OCI-LY7 (cell line): ENCODE results near the gene GFRA3. TPM values are rescaled to one million over a fixed set of nuclear protein-coding genes. Genes with fewer than 3 reads are reported as not detected.
"Not testable (repeated sequence)": the region's sequence is repeated elsewhere in the genome, so short reads cannot be mapped to it uniquely, and the experiment has no call there.

Source experiments
- BruUV-seq: library from RNA; stranded (reverse); fragments of 400-500 nt; replicated peaks from 2 replicates; lab custom pipeline; 2021; lab: Mats Ljungman, UMichigan
- CTCF ChIA-PET: fragments of 300-600 bp; sonication (Branson Sonifier 250); formaldehyde crosslinking; loops from one replicate; lab custom pipeline; 2022; ENCODE audit warnings: antibody characterized with exemption; ENCODE audit not compliant: unreplicated experiment; lab: Charles Lee
- POLR2A ChIA-PET: fragments of 300-600 bp; sonication (Branson Sonifier 250); formaldehyde crosslinking; loops from one replicate; lab custom pipeline; 2022; ENCODE audit warnings: antibody characterized with exemption; lab: Charles Lee
- DNase-seq: peaks from one replicate; pipeline ENCODE4 v3.0.0-alpha.2; 2015; ENCODE audit warnings: low spot score
- H2AFZ ChIP-seq: fragments of 200-600 bp; sonication (generic), shearing (Covaris generic); 2 replicates; pipeline ENCODE4 v1.6.1; 2014; ENCODE audit warnings: mild to moderate bottlenecking, antibody characterized with exemption, low read length, moderate library complexity
- H3K27ac ChIP-seq: fragments of 200-600 bp; sonication (generic); 2 replicates; pipeline ENCODE4 v1.5.1; 2014; ENCODE audit warnings: mixed run types, low read depth, mild to moderate bottlenecking, moderate library complexity, low read length, inconsistent platforms; ENCODE audit not compliant: poor library complexity, severe bottlenecking
- H3K36me3 ChIP-seq: fragments of 200-600 bp; sonication (generic); 2 replicates; pipeline ENCODE4 v1.6.1; 2014; ENCODE audit warnings: mild to moderate bottlenecking, antibody characterized with exemption, low read length, moderate library complexity, mixed read lengths; ENCODE audit not compliant: insufficient read depth
- H3K4me1 ChIP-seq: fragments of 200-600 bp; sonication (generic); 2 replicates; pipeline ENCODE4 v1.5.1; 2014; ENCODE audit warnings: mild to moderate bottlenecking, low read length; ENCODE audit not compliant: insufficient read depth, poor library complexity, severe bottlenecking
- H3K4me2 ChIP-seq: fragments of 200-600 bp; sonication (generic); 2 replicates; pipeline ENCODE4 v1.6.1; 2014; ENCODE audit warnings: mild to moderate bottlenecking, low read length
- H3K4me3 ChIP-seq: fragments of 200-600 bp; sonication (generic); 2 replicates; pipeline ENCODE4 v1.5.1; 2014; ENCODE audit warnings: mild to moderate bottlenecking, low read depth, low read length; ENCODE audit not compliant: poor library complexity, severe bottlenecking
- H3K79me2 ChIP-seq: fragments of 200-600 bp; sonication (generic); 2 replicates; pipeline ENCODE4 v1.6.1; 2016; ENCODE audit warnings: low read depth, mild to moderate bottlenecking, low read length, moderate library complexity, mixed read lengths; ENCODE audit not compliant: insufficient read depth
- H3K9me2 ChIP-seq: fragments of 200-600 bp; sonication (generic); 2 replicates; pipeline ENCODE4 v1.6.1; 2016; ENCODE audit warnings: mild to moderate bottlenecking, low read length, mixed read lengths; ENCODE audit not compliant: insufficient read depth
- H3K9me3 ChIP-seq: fragments of 200-600 bp; sonication (generic); 2 replicates; pipeline ENCODE4 v1.6.1; 2014; ENCODE audit warnings: mild to moderate bottlenecking, mixed run types, low read length, mixed read lengths
- H4K20me1 ChIP-seq: fragments of 200-600 bp; sonication (generic); 2 replicates; pipeline ENCODE4 v1.6.1; 2014; ENCODE audit warnings: mild to moderate bottlenecking, antibody characterized with exemption, low read length, moderate library complexity, mixed read lengths; ENCODE audit not compliant: insufficient read depth
- CTCF ChIP-seq: fragments of 200-600 bp; sonication (generic); conservative IDR thresholded peaks from 2 replicates; pipeline ENCODE4 v1.5.1; 2014; ENCODE audit warnings: mild to moderate bottlenecking, antibody characterized with exemption, low read length, moderate library complexity, mixed read lengths
- EZH2phosphoT487 ChIP-seq: fragments of 200-600 bp; sonication (generic); IDR thresholded peaks from 2 replicates; pipeline ENCODE4 v1.6.1; 2018; ENCODE audit warnings: low read depth, borderline replicate concordance, mild to moderate bottlenecking, mixed run types, antibody characterized with exemption, low read length, moderate library complexity, mixed read lengths
- intact Hi-C: fragments of 100-400 bp; cut with micrococcal nuclease; formaldehyde crosslinking; loops from one replicate; pipeline ENCODE4 v1.10.0; 2022; ENCODE audit not compliant: unreplicated experiment
- total RNA-seq, 2 experiments: library from RNA; depleted of rRNA in 1 of 2; stranded (reverse); fragments of >200 nt in 1 of 2; shearing (Covaris generic) in 1 of 2; gene quantifications; 2 replicates each; pipeline ENCODE4 v1.2.3, GENCODE V29; 2014 to 2022

GFRA3 gene
- total RNA-seq, 2 experiments from 2014 or later, result not detected

DNA sequence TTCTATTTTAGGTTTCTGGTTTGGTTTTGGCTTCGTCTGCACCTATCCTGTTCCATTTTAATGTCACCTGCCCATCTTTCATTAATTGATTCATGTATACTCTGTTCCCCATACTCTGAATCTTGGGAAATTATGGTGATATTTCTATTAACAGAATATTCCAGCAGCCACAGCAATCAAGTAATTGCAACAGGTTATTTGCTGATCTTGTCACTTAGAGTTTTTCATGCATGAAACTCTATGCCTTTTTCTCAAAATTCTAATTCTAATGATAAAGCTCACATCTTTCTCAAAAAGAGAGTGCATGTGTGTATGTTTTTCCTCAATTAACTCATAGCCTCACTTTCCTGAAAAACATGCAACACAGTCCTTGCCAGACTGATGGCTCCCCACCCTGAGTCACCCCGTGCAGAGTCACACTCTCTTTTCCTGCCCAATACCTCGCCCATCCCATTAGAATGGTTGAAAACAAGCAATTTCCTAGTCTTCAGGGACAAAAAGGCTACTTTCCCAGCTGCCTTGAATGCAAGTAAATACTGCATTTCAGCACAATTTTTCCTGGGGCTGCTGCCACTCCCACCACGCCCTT, 15.6 kb downstream of the GFRA3 start:
- no peaks in the 10 kb centered on the region for H3K9me2 ChIP-seq
- ChIA-PET POLR2A (no interaction called here), CTCF (interaction anchor here (0.6 kb wide), 1 partner anchor 18 kb away, joined by 3 read pairs; no protein-coding TSS in a partner anchor)
- intact Hi-C loops, result no loop called here
- no peaks in the 10 kb centered on the region for H3K9me3 ChIP-seq
- no peaks in the 10 kb centered on the region for H4K20me1 ChIP-seq
- no peak overlapping the region for H3K4me3 ChIP-seq
- H3K36me3 ChIP-seq, result no peaks in the 10 kb centered on the region
- no peaks in the 10 kb centered on the region for H3K4me1 ChIP-seq
- H3K4me2 ChIP-seq, result no peak overlapping the region
- no peak overlapping the region for H3K27ac ChIP-seq
- no peaks in the 10 kb centered on the region for H3K79me2 ChIP-seq
- no peak for DNase-seq
- no TSS peak for BruUV-seq
- H2AFZ ChIP-seq, result no peak overlapping the region
- no peak for TF ChIP-seq EZH2phosphoT487
- TF ChIP-seq CTCF, result no peak

DNA sequence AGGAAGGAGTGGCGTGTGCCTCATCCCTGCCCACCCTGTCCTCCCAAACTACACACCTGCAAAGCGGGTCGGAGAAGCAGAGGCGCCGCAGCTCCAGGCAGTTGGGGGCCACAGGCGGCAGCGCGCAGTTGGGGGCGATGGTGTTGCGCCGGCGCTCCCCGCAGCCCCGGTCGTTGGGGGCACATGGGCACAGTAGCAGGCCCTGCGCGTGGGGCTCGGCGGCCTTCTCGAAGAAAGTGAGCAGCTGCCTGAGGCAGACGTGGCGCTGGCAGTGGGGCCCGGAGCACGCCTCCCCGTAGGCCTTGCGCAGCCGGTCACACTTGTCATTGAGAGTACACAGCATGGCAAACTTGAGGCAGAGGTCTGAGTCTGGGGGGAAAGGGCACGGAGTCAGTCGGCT, 16.8 kb downstream of the GFRA3 start:
- Histone ChIP-seq H2AFZ (no peak overlapping the region), H4K20me1 (no peaks in the 10 kb centered on the region), H3K4me3 (no peak overlapping the region), H3K27ac (no peak overlapping the region), H3K4me2 (no peak overlapping the region), H3K9me2 (no peaks in the 10 kb centered on the region), H3K79me2 (no peaks in the 10 kb centered on the region), H3K4me1 (no peaks in the 10 kb centered on the region), H3K36me3 (no peaks in the 10 kb centered on the region), H3K9me3 (no peaks in the 10 kb centered on the region)
- no peak for DNase-seq
- TF ChIP-seq EZH2phosphoT487, result no peak
- TF ChIP-seq CTCF, result no peak
- intact Hi-C loops, result no loop called here
- POLR2A ChIA-PET, result no interaction called here
- BruUV-seq, result no TSS peak
- CTCF ChIA-PET, result no interaction called here

- H3K79me2 ChIP-seq, result no peaks in the 10 kb centered on the region
- no peaks in the 10 kb centered on the region for H3K9me2 ChIP-seq
- CTCF ChIA-PET, result no interaction called here
- H3K9me3 ChIP-seq, result no peaks in the 10 kb centered on the region
- no peak for DNase-seq
- H3K36me3 ChIP-seq, result no peaks in the 10 kb centered on the region
- POLR2A ChIA-PET, result no interaction called here
- TF ChIP-seq CTCF (no peak), EZH2phosphoT487 (no peak)
- H3K4me2 ChIP-seq, result no peak overlapping the region
- H3K27ac ChIP-seq, result no peak overlapping the region
- no TSS peak for BruUV-seq
- intact Hi-C loops, result no loop called here
- no peaks in the 10 kb centered on the region for H3K4me1 ChIP-seq
- no peak overlapping the region for H3K4me3 ChIP-seq
- H2AFZ ChIP-seq, result no peak overlapping the region
- no peaks in the 10 kb centered on the region for H4K20me1 ChIP-seq
Measured at GRCh38 chr5:138252944-138253343, 21.5 kb downstream of the GFRA3 start.

- H3K4me2 ChIP-seq, H3K4me3 ChIP-seq, H3K9me3 ChIP-seq, H3K4me1 ChIP-seq, H3K36me3 ChIP-seq, H3K27ac ChIP-seq, H3K79me2 ChIP-seq, H2AFZ ChIP-seq, BruUV-seq, CTCF ChIA-PET, intact Hi-C loops, H3K9me2 ChIP-seq, DNase-seq, H4K20me1 ChIP-seq: not testable (repeated sequence)
- POLR2A ChIA-PET, result interaction anchor here (2.3 kb wide), 1 partner anchor 17 kb away, joined by 5 read pairs; no protein-coding TSS in a partner anchor
Measured at GRCh38 chr5:138247800-138248199, 26.6 kb downstream of the GFRA3 start.
